Vagina (tissue), 2 donors: ENCODE data around the gene ADGRF1. TPM values are rescaled to one million over a fixed set of nuclear protein-coding genes. Genes with fewer than 3 reads are reported as not detected.

Experiments used
- DNase-seq, 2 donors: peaks; one replicate each; pipeline ENCODE4 v3.0.0-alpha.2; 2017; ENCODE audit errors: extremely low spot score in 2 of 2
- H3K27ac ChIP-seq: fragments of 200-600 bp; sonication (generic); one replicate; pipeline ENCODE4 v1.5.1; 2019
- H3K27me3 ChIP-seq: fragments of 200-600 bp; sonication (generic); one replicate; pipeline ENCODE4 v1.5.1; 2019
- H3K36me3 ChIP-seq, 2 donors: fragments of 200-600 bp; sonication (generic); one replicate each; pipeline ENCODE4 v1.5.1; 2017 to 2019
- H3K4me1 ChIP-seq: fragments of 200-600 bp; sonication (generic); one replicate; pipeline ENCODE4 v1.5.1; 2019
- H3K4me3 ChIP-seq, 2 donors: fragments of 200-600 bp; sonication (generic); 1 replicate in 1 of 2; 2 replicates in 1 of 2; pipeline ENCODE4 v1.5.1; 2016 to 2019
- H3K9me3 ChIP-seq: fragments of 200-600 bp; sonication (generic); one replicate; pipeline ENCODE4 v1.5.1; 2019
- CTCF ChIP-seq, 3 experiments: fragments of 450-650 bp in 2 of 3; fragments of 200-600 bp in 1 of 3; sonication (generic) in 1 of 3; IDR thresholded peaks; one replicate each; pipeline ENCODE4 v1.5.1; 2017 to 2019; ENCODE audit warnings: antibody characterized with exemption in 3 of 3, mild to moderate bottlenecking in 2 of 3, moderate library complexity in 2 of 3
- POLR2A ChIP-seq, 2 donors: fragments of 450-650 bp; IDR thresholded peaks; one replicate each; pipeline ENCODE4 v1.6.1; 2017; ENCODE audit warnings: antibody characterized with exemption in 2 of 2, mild to moderate bottlenecking in 2 of 2, moderate library complexity in 2 of 2
- POLR2AphosphoS5 ChIP-seq, 2 donors: sonication (generic); formaldehyde crosslinking; IDR thresholded peaks; one replicate each; pipeline ENCODE4 v1.9.0; 2017; ENCODE audit warnings: antibody characterized with exemption in 2 of 2, mild to moderate bottlenecking in 2 of 2, low read depth in 1 of 2; ENCODE audit not compliant: insufficient read depth in 1 of 2
- intact Hi-C: fragments of 100-400 bp; cut with DNase I; formaldehyde crosslinking; loops from one replicate; pipeline ENCODE4 v1.15.1; 2023
- total RNA-seq: library from RNA; depleted of rRNA; stranded (reverse); fragments of >200 nt; gene quantifications from one replicate; pipeline ENCODE4 v1.2.3, GENCODE V29; 2016

Gene ADGRF1
- total RNA-seq, 1 donor from 2014 or later: 8.3 TPM

GRCh38 chr6:47009583-47009982, 32.5 kb downstream of the ADGRF1 start:
- Histone ChIP-seq H3K36me3 (no peaks in the 10 kb centered on the region), H3K4me3 (no peak overlapping the region), H3K4me1 (no peaks in the 10 kb centered on the region), H3K27ac (no peak overlapping the region), H3K27me3 (no peaks in the 10 kb centered on the region), H3K9me3 (no peaks in the 10 kb centered on the region)
- no peak for DNase-seq
- intact Hi-C loops: no loop called here
- TF ChIP-seq POLR2A (IDR thresholded peaks at IDR 0.05): no peak
- TF ChIP-seq CTCF (IDR thresholded peaks at IDR 0.05): no peak
- TF ChIP-seq POLR2AphosphoS5 (IDR thresholded peaks at IDR 0.05; ENCODE audit: insufficient read depth in 1 of 2, low read depth in 1 of 2): no peak

GRCh38 chr6:47008397-47008763, 33.8 kb downstream of the ADGRF1 start:
- Histone ChIP-seq H3K4me3 (no peak overlapping the region), H3K27ac (no peak overlapping the region), H3K4me1 (no peaks in the 10 kb centered on the region), H3K36me3 (no peaks in the 10 kb centered on the region), H3K9me3 (no peaks in the 10 kb centered on the region), H3K27me3 (no peaks in the 10 kb centered on the region)
- intact Hi-C loops: no loop called here
- TF ChIP-seq POLR2AphosphoS5 (IDR thresholded peaks at IDR 0.05; ENCODE audit: insufficient read depth in 1 of 2, low read depth in 1 of 2) (no peak), CTCF (IDR thresholded peaks at IDR 0.05) (no peak), POLR2A (IDR thresholded peaks at IDR 0.05) (no peak)
- DNase-seq: no peak

GRCh38 chr6:47007657-47008396, 34.3 kb downstream of the ADGRF1 start:
- Histone ChIP-seq H3K4me1 (no peaks in the 10 kb centered on the region), H3K36me3 (no peaks in the 10 kb centered on the region), H3K27me3 (no peaks in the 10 kb centered on the region), H3K4me3 (no peak overlapping the region), H3K9me3 (no peaks in the 10 kb centered on the region), H3K27ac (no peak overlapping the region)
- intact Hi-C loops: no loop called here
- TF ChIP-seq POLR2AphosphoS5 (IDR thresholded peaks at IDR 0.05; ENCODE audit: insufficient read depth in 1 of 2, low read depth in 1 of 2) (no peak), POLR2A (IDR thresholded peaks at IDR 0.05) (no peak), CTCF (IDR thresholded peaks at IDR 0.05) (no peak)
- DNase-seq: no peak

- no peaks in the 10 kb centered on the region for H3K36me3 ChIP-seq
- no peak overlapping the region for H3K4me3 ChIP-seq
- no peaks in the 10 kb centered on the region for H3K27me3 ChIP-seq
- H3K27ac ChIP-seq: no peak overlapping the region
- TF ChIP-seq CTCF (IDR thresholded peaks at IDR 0.05) (no peak), POLR2AphosphoS5 (IDR thresholded peaks at IDR 0.05; ENCODE audit: insufficient read depth in 1 of 2, low read depth in 1 of 2) (no peak), POLR2A (IDR thresholded peaks at IDR 0.05) (no peak)
- no peak for DNase-seq
- H3K9me3 ChIP-seq: no peaks in the 10 kb centered on the region
- H3K4me1 ChIP-seq: no peaks in the 10 kb centered on the region
- intact Hi-C loops: no loop called here
Observed at GRCh38 chr6:47005486-47005885, 36.6 kb downstream of the ADGRF1 start.

GRCh38 chr6:47004463-47004862, 37.7 kb downstream of the ADGRF1 start:
- no peak for DNase-seq
- no peaks in the 10 kb centered on the region for H3K9me3 ChIP-seq
- H3K36me3 ChIP-seq: no peaks in the 10 kb centered on the region
- H3K4me3 ChIP-seq: no peak overlapping the region
- no peak for TF ChIP-seq POLR2A (IDR thresholded peaks at IDR 0.05)
- no peak for TF ChIP-seq POLR2AphosphoS5 (IDR thresholded peaks at IDR 0.05; ENCODE audit: insufficient read depth in 1 of 2, low read depth in 1 of 2)
- no peak for TF ChIP-seq CTCF (IDR thresholded peaks at IDR 0.05)
- intact Hi-C loops: no loop called here
- H3K4me1 ChIP-seq: no peaks in the 10 kb centered on the region
- no peaks in the 10 kb centered on the region for H3K27me3 ChIP-seq
- no peak overlapping the region for H3K27ac ChIP-seq
